Measurements from ENCODE around the gene FTL.
"Not testable (repeated sequence)": the region's sequence is repeated elsewhere in the genome, so short reads cannot be mapped to it uniquely, and the experiment has no call there.

FTL gene

DNA sequence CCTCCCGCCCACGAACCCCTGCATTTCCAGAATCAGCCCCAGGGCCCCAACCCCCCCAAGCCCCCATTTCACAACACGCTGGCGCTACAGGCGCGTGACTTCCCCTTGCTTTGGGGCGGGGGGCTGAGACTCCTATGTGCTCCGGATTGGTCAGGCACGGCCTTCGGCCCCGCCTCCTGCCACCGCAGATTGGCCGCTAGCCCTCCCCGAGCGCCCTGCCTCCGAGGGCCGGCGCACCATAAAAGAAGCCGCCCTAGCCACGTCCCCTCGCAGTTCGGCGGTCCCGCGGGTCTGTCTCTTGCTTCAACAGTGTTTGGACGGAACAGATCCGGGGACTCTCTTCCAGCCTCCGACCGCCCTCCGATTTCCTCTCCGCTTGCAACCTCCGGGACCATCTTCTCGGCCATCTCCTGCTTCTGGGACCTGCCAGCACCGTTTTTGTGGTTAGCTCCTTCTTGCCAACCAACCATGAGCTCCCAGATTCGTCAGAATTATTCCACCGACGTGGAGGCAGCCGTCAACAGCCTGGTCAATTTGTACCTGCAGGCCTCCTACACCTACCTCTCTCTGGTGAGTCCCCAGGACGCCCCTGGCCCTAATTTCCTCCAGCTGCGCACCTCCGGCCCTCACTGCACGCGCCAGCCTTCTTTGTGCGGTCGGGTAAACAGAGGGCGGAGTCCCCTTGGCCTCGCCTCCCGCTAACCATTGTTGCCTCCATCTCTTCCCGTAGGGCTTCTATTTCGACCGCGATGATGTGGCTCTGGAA, at the start of gene FTL:
Gene FTL (plus strand): TSS at position 270 of the 766 bp plus-strand sequence. CDS start 199 bp downstream, at position 469.
- DNase-seq, result peak; percentile 99

DNA sequence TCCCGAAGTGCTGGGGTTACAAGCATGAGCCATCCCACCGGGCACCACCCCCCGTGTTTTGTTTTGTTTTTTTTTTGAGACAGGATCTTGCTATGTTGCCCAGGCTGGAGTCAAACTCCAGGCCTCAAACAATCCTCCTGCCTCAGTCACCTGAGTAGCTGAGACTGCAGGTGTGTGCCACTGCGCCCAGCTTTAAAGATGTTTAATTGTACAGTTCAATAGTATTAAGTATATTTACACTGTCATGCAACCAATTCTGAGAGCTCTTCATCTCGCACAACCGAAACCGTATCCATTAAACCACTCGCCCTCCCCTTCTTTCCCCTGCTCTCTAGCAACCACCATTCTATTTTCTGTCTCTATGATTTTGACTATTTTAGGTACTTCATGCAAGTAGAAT, 49.4 kb upstream of the FTL start:
- DNase-seq, result no peak

DNA sequence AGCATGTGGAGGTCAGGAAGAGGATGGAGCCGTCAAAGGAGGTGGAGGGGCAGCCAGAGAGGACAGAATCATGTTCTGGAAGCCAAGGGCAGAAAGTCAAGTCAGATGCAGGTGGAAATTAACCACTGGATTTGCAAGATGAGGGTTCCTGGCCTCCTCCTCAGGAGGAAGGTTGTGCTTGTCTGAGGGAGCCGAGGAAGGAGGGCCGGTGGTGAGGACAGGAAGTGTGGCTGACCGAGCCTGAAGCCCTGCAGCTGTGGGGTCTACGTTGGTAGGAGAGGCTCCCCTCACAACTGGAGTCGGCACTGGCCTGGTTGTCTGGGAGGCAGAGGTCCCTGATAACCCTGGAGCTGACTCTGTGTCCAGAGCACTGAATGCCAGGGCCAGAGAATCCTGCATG, 47.0 kb upstream of the FTL start:
- no peak for DNase-seq

DNA sequence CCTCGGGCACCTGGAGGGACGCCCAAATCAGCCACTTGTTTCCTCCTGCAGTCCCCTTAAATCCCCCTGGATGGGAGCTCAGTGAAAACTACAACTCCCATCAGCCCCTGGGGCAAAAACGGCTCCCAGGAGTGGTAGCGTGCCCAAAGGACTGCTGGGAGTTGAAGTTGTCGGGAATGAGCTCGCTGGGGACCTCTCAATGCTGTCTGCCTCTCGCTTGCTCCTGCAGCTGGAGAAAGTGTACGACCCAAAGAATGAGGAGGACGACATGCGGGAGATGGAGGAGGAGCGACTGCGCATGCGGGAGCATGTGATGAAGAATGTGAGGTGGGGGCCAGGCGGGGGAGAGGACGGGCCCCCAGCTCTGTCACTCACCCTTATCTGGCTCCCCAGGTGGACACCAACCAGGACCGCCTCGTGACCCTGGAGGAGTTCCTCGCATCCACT, 46.3 kb upstream of the FTL start:
- peak; percentile 8 for DNase-seq

DNA sequence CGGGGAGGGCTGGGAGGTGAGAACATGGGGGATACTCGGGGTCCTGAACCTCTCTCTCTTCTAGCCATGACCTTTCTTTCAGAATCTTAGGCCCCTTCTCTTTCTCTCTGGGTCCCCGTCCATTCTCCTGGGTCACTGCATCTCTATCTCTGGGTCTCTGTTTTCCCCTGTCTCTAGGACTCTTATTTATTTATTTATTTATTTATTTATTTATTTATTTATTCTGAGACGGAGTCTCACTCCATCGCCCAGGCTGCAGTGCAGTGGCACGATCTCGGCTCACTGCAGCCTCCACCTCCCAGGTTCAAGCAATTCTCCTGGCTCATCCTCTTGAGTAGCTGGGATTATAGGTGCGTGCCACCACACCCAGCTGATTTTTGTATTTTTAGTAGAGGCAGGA, 45.8 kb upstream of the FTL start:
- DNase-seq, result not testable (repeated sequence)

DNA sequence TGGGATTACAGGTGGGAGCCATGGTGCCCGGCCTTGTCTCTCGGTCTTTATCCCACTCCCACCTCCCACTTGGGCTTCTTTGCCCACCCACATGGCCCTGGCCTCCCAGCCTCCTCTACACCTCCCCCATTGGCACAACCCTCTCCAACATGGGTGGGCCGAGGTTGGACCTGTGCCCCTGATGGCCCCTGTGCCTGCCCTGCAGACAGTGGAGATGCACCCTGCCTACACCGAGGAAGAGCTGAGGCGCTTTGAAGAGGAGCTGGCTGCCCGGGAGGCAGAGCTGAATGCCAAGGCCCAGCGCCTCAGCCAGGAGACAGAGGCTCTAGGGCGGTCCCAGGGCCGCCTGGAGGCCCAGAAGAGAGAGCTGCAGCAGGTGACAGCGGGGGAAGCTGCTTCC, 44.2 kb upstream of the FTL start:
- no peak for DNase-seq

DNA sequence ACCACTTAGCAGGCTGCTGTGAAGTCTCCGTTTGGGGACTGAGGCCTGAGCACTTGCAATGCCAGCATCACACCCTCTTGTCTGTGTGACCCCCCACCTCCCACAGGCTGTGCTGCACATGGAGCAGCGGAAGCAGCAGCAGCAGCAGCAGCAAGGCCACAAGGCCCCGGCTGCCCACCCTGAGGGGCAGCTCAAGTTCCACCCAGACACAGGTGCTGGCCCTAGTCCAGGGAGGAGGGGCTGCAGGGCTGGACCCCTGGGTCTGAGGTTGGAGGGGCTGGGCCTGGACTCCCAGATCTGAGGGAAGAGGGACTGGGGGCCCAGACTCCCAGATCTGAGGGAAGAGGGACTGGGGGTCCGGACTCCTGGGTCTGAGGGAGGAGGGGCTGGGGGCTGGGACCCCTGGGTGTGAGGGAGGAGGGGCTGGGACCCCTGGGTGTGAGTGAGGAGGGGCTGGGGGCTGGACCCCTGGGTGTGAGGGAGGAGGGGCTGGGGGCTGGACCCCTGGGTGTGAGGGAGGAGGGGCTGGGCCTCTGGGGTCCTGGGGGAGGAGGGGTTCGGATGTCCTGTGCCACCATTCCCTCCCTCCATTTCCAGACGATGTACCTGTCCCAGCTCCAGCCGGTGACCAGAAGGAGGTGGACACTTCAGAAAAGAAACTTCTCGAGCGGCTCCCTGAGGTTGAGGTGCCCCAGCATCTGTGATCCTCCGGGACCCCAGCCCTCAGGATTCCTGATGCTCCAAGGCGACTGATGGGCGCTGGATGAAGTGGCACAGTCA, 43.2 kb upstream of the FTL start:
- DNase-seq, result no peak

DNA sequence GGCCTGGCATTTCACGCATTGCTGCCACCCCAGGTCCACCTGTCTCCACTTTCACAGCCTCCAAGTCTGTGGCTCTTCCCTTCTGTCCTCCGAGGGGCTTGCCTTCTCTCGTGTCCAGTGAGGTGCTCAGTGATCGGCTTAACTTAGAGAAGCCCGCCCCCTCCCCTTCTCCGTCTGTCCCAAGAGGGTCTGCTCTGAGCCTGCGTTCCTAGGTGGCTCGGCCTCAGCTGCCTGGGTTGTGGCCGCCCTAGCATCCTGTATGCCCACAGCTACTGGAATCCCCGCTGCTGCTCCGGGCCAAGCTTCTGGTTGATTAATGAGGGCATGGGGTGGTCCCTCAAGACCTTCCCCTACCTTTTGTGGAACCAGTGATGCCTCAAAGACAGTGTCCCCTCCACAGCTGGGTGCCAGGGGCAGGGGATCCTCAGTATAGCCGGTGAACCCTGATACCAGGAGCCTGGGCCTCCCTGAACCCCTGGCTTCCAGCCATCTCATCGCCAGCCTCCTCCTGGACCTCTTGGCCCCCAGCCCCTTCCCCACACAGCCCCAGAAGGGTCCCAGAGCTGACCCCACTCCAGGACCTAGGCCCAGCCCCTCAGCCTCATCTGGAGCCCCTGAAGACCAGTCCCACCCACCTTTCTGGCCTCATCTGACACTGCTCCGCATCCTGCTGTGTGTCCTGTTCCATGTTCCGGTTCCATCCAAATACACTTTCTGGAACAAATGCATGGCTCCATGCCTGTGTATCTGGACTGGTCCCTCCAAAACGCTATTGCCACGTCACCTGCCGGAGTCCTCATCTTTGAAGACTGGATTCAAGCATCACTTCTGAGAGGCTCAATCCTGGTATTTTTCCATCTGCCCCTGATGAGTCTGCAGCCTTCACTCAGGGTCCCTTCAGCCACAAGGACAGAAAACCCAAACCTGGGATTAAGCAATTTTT, 42.3 kb upstream of the FTL start:
- DNase-seq, result no peak

DNA sequence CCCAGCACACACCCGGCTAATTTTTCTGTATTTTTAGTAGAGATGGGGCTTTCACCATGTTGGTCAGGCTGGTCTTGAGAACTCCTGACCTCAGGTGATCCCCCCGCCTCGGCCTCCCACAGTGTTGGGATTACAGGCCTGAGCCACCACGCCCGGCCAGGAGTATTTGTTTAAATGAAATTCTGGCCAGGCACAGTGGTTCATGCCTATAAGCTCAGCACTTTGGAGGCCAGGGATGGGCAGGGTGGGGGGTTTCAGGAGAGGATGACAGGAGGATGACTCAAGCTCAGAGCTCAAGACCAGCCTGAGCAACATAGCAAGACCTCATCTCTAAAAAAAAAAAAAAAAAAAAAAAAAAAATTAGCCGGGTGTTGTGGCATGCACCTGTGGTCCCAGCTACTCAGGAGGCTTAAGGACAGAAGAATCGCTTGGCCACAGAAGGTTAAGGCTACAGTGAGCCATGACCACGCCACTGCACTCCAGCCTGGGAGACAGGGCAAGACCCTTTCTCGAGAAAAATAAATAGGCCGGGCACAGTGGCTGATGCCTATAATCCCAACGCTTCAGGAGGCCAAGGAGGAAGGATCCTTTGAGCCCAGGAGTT, 39.8 kb upstream of the FTL start:
- no peak for DNase-seq

DNA sequence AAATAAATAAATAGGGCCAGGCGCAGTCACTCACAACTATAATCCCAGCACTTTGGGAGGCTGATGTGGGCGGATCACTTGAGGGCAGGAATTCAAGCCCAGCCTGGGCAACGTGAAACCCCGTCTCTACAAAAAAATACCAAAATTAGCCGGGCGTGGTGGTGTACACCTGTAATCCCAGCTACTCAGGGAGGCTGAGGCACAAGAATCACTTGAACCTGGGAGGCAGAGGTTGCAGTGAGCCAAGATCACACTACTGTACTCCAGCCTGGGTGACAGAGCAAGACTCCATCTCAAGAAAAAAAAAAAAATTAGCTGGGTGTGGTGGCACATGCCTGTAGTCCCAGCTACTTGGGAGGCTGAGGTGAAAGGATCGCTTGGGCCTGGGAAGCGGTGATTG, 39.2 kb upstream of the FTL start:
- not testable (repeated sequence) for DNase-seq

DNA sequence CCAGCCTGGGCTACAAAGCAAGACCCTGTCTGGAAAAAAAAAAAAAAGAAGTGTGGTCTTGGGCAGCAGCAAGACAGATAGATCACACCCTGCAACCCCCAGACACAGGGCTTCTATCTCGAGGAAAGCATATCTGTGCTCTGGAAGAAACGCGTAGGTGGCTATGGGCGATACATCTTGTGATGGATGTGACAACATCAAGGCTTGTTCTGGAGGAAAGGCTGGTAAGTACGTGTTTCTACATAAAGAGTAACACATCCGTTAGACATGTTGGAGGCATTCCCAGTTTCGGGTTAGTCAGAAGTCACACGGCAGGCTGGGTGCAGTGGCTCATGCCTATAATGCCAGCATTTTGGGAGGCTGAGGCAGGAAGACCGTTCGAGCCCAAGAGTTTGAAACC, 38.2 kb upstream of the FTL start:
- peak; percentile 62 for DNase-seq

DNA sequence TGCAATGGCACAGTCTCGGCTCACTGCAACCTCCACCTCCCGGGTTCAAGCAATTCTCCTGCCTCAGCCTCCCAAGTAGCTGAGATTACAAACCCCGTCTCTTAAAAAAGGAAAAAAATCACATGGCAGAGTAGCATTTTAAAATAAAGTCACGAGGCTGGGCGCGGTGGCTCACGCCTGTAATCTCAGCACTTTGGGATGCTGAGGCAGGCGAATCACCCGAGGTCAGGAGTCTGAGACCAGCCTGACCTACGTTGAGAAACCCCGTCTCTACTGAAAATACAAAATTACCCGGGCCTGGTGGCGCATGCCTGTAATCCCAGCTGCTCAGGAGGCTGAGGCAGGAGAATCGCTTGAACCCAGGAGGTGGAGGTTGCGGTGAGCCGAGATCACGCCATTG, 37.4 kb upstream of the FTL start:
- DNase-seq, result not testable (repeated sequence)

DNA sequence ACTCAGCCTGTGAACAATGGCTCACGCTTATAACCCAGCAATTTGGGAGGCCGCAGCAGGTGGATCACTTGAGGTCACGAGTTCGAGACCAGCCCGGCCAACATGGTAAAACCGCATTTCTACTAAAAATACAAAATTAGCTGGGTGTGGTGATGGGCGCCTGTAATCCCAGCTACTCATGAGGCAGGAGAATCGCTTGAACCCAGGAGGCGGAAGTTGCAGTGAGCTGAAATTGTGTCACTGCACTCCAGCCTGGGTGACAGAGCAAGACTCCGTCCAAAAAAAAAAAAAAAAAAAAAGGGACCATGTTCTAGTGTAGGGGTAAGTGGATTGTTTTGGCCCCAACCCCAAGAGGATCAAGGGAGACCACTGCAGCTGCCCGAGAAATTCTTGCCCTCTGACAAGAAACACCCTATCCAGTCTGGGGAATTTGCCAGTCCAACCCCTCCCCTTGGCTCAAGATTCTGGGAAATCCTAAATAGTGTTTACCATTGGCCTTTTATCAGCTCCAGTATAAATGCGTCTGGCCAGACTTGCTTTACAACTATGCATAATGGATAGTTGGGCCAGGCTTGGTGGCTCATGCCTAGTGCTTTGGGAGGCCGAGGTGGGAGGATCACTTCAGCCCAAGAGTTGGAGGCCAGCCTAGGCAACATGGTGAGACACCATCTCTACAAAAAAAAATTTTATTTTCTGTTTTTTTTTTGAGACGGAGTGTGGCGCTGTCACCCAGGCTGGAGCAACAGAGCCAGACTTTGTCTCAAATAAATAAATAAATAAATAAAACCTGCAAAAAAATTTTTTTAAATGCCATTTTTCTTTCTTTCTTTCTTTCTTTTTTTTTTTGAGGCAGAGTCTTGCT, 36.7 kb upstream of the FTL start:
- no peak for DNase-seq

DNA sequence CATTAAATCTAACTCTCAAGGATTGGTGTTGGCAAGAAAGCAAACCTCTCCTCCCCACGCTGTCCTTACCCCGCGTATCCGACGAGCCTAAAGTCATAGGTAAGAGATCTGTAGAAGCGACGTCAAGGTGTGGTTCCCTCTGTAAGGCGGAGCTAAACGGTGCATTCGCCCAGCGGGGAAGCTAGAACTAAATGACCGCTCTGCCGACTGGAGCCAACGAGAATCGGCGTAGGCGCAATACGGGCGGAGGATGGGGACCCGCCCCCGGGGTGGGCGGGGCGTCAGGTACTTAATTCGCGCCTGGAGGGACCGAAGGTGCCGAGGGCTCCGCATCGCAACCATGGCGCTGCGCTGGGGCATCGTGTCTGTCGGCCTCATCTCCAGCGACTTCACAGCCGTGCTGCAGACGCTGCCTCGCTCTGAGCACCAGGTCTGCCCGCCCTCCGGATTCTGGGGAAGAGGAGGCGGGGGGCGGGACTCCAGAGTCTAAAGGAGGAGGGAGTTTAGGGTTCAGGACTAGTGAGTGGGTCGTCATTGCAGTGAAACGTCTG, 31.7 kb upstream of the FTL start, which contains the start of gene DHDH:
Gene DHDH (plus strand): TSS at position 318 of the 551 bp plus-strand sequence. CDS start 23 bp downstream, at position 341.
- DNase-seq, result peak; percentile 61

DNA sequence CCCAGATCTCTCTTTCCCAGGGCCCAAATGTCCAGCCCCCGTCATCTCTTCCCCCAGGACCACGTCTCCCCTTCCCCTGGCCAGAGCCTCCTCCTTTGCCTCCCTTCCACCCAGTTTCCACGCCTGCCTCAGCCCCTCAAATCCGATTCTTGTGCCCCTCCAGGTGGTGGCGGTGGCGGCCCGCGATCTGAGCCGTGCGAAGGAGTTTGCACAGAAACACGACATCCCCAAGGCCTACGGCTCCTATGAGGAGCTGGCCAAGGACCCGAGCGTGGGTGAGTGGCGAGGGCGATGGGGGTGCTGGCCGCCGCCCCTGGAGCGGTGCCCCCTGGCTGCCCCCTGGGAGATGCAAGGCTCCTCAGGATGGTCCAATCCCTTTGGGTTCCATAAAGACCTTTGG, 30.3 kb upstream of the FTL start:
- no peak for DNase-seq

DNA sequence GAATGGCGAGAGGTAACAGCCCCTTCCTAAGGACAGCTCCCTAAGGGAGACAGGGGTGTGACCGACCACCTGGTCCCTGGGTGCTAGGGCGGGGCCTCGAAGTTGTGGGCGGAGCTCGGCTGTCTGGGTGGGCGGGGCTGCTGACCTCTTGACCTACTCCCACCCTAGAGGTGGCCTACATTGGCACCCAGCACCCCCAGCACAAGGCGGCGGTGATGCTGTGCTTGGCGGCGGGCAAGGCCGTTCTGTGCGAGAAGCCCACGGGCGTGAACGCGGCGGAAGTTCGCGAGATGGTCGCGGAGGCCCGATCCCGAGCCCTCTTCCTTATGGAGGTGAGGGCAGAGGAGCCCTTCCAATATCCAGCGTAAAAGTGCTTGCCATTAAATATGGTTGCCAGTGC, 29.2 kb upstream of the FTL start:
- DNase-seq, result no peak

DNA sequence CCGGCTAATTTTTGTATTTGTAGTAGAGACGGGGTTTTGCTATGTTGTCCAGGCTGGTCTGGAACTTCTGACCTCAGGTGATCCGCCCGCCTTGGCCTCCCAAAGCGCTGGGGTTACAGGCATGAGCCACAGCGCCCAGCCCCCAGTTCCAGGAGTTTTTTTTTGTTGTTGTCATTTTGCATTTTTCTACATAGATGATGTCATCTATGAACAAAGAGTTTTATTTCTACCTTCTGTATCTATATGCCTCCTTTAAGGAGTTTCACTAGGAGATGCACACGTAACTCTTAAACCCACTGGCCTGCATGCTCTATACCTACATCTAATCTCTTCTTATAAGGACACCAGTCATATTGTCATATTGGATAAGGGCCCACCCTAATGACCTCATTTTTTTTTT, 26.9 kb upstream of the FTL start:
- DNase-seq, result no peak

DNA sequence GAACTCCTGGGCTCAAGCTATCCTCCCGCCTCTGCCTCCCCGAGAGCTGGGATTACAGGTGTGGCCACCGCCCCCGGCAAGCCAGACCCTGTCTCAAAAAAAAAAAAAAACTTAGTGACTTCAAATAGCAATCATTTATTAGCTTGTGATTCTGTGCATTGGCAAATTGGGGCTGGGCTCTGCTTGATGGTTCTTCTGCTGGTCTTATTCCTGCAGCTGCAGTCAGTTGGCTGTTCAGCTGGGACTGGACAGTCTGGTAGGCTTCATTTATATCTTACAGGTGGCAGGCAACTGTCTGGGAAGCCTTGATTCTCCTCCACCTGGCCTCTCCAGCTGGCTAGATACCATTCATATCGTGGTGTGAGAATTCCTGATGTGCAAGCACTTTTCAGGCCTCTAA, 24.2 kb upstream of the FTL start:
- no peak for DNase-seq

DNA sequence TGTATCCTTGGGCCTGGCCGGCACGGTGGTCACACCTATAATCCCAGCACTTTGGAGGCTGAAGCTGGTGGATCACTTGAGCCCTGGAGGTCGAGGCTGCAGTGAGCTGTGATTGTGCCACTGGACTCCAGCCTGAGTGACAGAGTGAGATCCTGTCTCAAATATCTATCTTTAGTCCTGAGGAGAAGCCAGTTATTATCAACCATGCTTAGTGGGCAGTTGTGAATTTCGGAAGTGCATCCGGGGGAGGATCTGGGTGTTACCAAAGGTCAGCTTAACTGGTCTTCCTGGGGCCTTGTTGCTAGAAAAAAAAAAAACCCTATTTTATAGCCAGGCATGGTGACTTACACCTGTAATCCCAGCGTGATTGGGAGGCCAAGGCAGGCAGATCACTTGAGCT, 22.0 kb upstream of the FTL start:
- no peak for DNase-seq

DNA sequence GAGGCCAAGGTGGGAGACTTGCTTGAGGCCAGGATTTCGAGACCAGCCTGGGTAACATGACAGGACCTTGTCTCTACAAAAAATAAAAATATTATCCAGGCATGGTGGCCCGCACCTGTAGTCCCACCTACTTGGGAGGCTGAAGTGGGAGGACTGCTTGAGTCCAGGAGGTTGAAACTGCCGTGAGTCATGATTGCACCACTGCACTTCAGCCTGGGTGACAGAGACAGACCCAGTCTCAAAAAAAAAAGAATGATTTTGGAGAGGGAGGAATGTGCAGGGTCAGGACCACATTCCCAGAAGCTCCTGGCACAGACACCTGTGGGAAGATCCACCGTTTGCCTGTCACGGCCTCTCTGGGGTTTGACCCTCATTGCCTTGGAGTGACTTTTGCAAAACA, 19.7 kb upstream of the FTL start:
- no peak for DNase-seq

DNA sequence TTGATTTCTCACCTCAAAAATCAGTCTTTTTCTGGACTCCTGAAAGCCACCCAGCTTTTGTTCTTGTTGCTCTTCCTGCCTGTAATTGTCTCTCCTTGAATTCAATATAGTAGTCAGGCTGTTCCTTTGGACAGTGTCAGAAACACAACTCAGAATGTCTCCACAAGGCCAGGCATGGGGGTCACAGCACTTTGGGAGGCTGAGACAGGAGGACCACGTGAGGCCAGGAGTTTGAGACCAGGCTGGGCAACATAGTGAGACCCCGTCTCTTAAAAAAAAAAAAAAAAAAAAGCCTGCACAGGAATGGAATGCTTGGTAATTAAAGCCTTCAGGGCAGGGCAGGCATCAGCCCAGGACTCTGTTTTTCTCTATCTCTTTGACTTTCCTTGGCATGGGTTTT, 19.3 kb upstream of the FTL start:
- DNase-seq, result no peak
